SJCRH30 (cell line): ENCODE measurements around the gene CERT1. TPM values are rescaled to one million over a fixed set of nuclear protein-coding genes. Genes with fewer than 3 reads are reported as not detected.
"Not testable (repeated sequence)": the region's sequence is repeated elsewhere in the genome, so short reads cannot be mapped to it uniquely, and the experiment has no call there.

Experiments used
- DNase-seq, 2 experiments: peaks; one replicate each; pipeline ENCODE4 v3.0.0-alpha.2; 2015 to 2020
- H3K27ac ChIP-seq: fragments of 250-450 bp; sonication (Bioruptor Pico); 2 replicates; pipeline ENCODE4 v1.5.1; 2020; ENCODE audit warnings: mild to moderate bottlenecking, moderate library complexity
- H3K27me3 ChIP-seq: fragments of 250-450 bp; sonication (Bioruptor Pico); 2 replicates; pipeline ENCODE4 v1.5.1; 2020; ENCODE audit warnings: mild to moderate bottlenecking, moderate library complexity
- H3K36me3 ChIP-seq: fragments of 250-450 bp; sonication (Bioruptor Pico); 2 replicates; pipeline ENCODE4 v1.5.1; 2020; ENCODE audit warnings: mild to moderate bottlenecking, moderate library complexity
- H3K4me1 ChIP-seq: fragments of 250-450 bp; sonication (Bioruptor Pico); 2 replicates; pipeline ENCODE4 v1.5.1; 2020; ENCODE audit warnings: mild to moderate bottlenecking, moderate library complexity
- H3K4me3 ChIP-seq: fragments of 250-450 bp; sonication (Bioruptor Pico); 2 replicates; pipeline ENCODE4 v1.5.1; 2020; ENCODE audit warnings: mild to moderate bottlenecking, moderate library complexity
- H3K9me3 ChIP-seq: fragments of 250-450 bp; sonication (Bioruptor Pico); replicated peaks from 2 replicates; pipeline ENCODE4 v1.5.1; 2020; ENCODE audit warnings: mild to moderate bottlenecking, moderate library complexity
- total RNA-seq: library from RNA; depleted of rRNA; stranded (reverse); fragments of >200 nt; shearing (Covaris generic); gene quantifications from 2 replicates; pipeline ENCODE4 v1.2.3, GENCODE V29; 2014

Gene CERT1
- total RNA-seq, 1 experiment from 2014 or later: 28.8 TPM

GRCh38 chr5:75534734-75535133 is 23.3 kb upstream of the CERT1 start:
- H3K27me3 ChIP-seq: no peaks in the 10 kb centered on the region
- no peaks in the 10 kb centered on the region for H3K4me1 ChIP-seq
- DNase-seq: no peak
- H3K36me3 ChIP-seq: no peaks in the 10 kb centered on the region; the same call in 1 of the 2 replicates
- H3K4me3 ChIP-seq: no peak overlapping the region
- peaks cover 10% of the 10 kb centered on the region; the same call in 1 of the 2 replicates for H3K9me3 ChIP-seq
- no peak overlapping the region for H3K27ac ChIP-seq

- H3K36me3 ChIP-seq, DNase-seq, H3K4me3 ChIP-seq, H3K4me1 ChIP-seq, H3K27me3 ChIP-seq, H3K27ac ChIP-seq: not testable (repeated sequence)
- peaks cover 10% of the 10 kb centered on the region; the same call in 1 of the 2 replicates for H3K9me3 ChIP-seq
Measured at GRCh38 chr5:75533716-75534115, 22.3 kb upstream of the CERT1 start.

- no peak for DNase-seq
- Histone ChIP-seq H3K27me3 (no peaks in the 10 kb centered on the region), H3K27ac (no peak overlapping the region), H3K9me3 (peaks cover 10% of the 10 kb centered on the region; the same call in 1 of the 2 replicates), H3K4me1 (no peaks in the 10 kb centered on the region), H3K36me3 (no peaks in the 10 kb centered on the region; the same call in 1 of the 2 replicates), H3K4me3 (no peak overlapping the region)
Measured at GRCh38 chr5:75532190-75532589, 20.8 kb upstream of the CERT1 start.

- no peaks in the 10 kb centered on the region for H3K36me3 ChIP-seq
- H3K27ac ChIP-seq: no peak overlapping the region
- no peak for DNase-seq
- H3K9me3 ChIP-seq: 0 out of 2 replicates have a peak, but pooled peaks cover 5% of the 10 kb centered on the region
- H3K4me3 ChIP-seq: no peak overlapping the region
- no peaks in the 10 kb centered on the region for H3K4me1 ChIP-seq
- no peaks in the 10 kb centered on the region for H3K27me3 ChIP-seq
Measured at GRCh38 chr5:75529185-75529584, 17.8 kb upstream of the CERT1 start.

GRCh38 chr5:75526070-75526469 is 14.6 kb upstream of the CERT1 start:
- no peaks in the 10 kb centered on the region for H3K27me3 ChIP-seq
- no peaks in the 10 kb centered on the region for H3K9me3 ChIP-seq
- H3K4me1 ChIP-seq: no peaks in the 10 kb centered on the region
- H3K36me3 ChIP-seq: no peaks in the 10 kb centered on the region
- H3K4me3 ChIP-seq: no peak overlapping the region
- no peak for DNase-seq
- no peak overlapping the region for H3K27ac ChIP-seq

- no peaks in the 10 kb centered on the region for H3K36me3 ChIP-seq
- DNase-seq: no peak
- H3K9me3 ChIP-seq: no peaks in the 10 kb centered on the region
- H3K27ac ChIP-seq: no peak overlapping the region
- no peak overlapping the region for H3K4me3 ChIP-seq
- no peaks in the 10 kb centered on the region for H3K27me3 ChIP-seq
- H3K4me1 ChIP-seq: no peaks in the 10 kb centered on the region
Measured at GRCh38 chr5:75525344-75525743, 13.9 kb upstream of the CERT1 start.

- H3K4me3 ChIP-seq: no peak overlapping the region
- H3K27ac ChIP-seq: no peak overlapping the region
- H3K27me3 ChIP-seq: no peaks in the 10 kb centered on the region
- H3K4me1 ChIP-seq: no peaks in the 10 kb centered on the region
- H3K9me3 ChIP-seq: no peaks in the 10 kb centered on the region
- no peak for DNase-seq
- no peaks in the 10 kb centered on the region for H3K36me3 ChIP-seq
Measured at GRCh38 chr5:75524591-75524990, 13.2 kb upstream of the CERT1 start.

GRCh38 chr5:75524071-75524470 is 12.6 kb upstream of the CERT1 start:
- Histone ChIP-seq H3K27me3 (no peaks in the 10 kb centered on the region), H3K4me1 (no peaks in the 10 kb centered on the region), H3K4me3 (no peak overlapping the region), H3K9me3 (no peaks in the 10 kb centered on the region), H3K27ac (no peak overlapping the region), H3K36me3 (no peaks in the 10 kb centered on the region)
- no peak for DNase-seq

GRCh38 chr5:75523275-75523674 is 11.8 kb upstream of the CERT1 start:
- H3K4me1 ChIP-seq: no peaks in the 10 kb centered on the region
- no peaks in the 10 kb centered on the region for H3K27me3 ChIP-seq
- no peaks in the 10 kb centered on the region for H3K36me3 ChIP-seq
- no peaks in the 10 kb centered on the region for H3K9me3 ChIP-seq
- no peak for DNase-seq
- no peak overlapping the region for H3K27ac ChIP-seq
- H3K4me3 ChIP-seq: no peak overlapping the region

GRCh38 chr5:75522542-75522941 is 11.1 kb upstream of the CERT1 start:
- H3K27ac ChIP-seq: no peak overlapping the region
- no peaks in the 10 kb centered on the region for H3K9me3 ChIP-seq
- H3K27me3 ChIP-seq: no peaks in the 10 kb centered on the region
- no peaks in the 10 kb centered on the region for H3K36me3 ChIP-seq
- H3K4me3 ChIP-seq: no peak overlapping the region
- H3K4me1 ChIP-seq: no peaks in the 10 kb centered on the region
- no peak for DNase-seq

- no peaks in the 10 kb centered on the region for H3K9me3 ChIP-seq
- H3K4me1 ChIP-seq: no peaks in the 10 kb centered on the region
- H3K27me3 ChIP-seq: no peaks in the 10 kb centered on the region
- no peak overlapping the region for H3K27ac ChIP-seq
- H3K4me3 ChIP-seq: no peak overlapping the region
- no peaks in the 10 kb centered on the region for H3K36me3 ChIP-seq
- DNase-seq: no peak
Measured at GRCh38 chr5:75522025-75522424, 10.6 kb upstream of the CERT1 start.

GRCh38 chr5:75521195-75521594 is 9.8 kb upstream of the CERT1 start:
- H3K27me3 ChIP-seq: no peaks in the 10 kb centered on the region
- no peak overlapping the region for H3K27ac ChIP-seq
- no peak overlapping the region for H3K4me3 ChIP-seq
- no peaks in the 10 kb centered on the region for H3K4me1 ChIP-seq
- H3K36me3 ChIP-seq: no peaks in the 10 kb centered on the region
- no peaks in the 10 kb centered on the region for H3K9me3 ChIP-seq
- no peak for DNase-seq

- no peak overlapping the region for H3K27ac ChIP-seq
- no peaks in the 10 kb centered on the region for H3K36me3 ChIP-seq
- DNase-seq: no peak
- H3K27me3 ChIP-seq: no peaks in the 10 kb centered on the region
- H3K4me1 ChIP-seq: no peaks in the 10 kb centered on the region
- no peaks in the 10 kb centered on the region for H3K9me3 ChIP-seq
- H3K4me3 ChIP-seq: no peak overlapping the region
Measured at GRCh38 chr5:75519761-75520160, 8.3 kb upstream of the CERT1 start.

GRCh38 chr5:75514323-75514722 is 2.9 kb upstream of the CERT1 start:
- Histone ChIP-seq H3K4me1 (peaks cover 7% of the 10 kb centered on the region), H3K4me3 (no peak overlapping the region), H3K27ac (no peak overlapping the region), H3K36me3 (no peaks in the 10 kb centered on the region), H3K9me3 (no peaks in the 10 kb centered on the region), H3K27me3 (no peaks in the 10 kb centered on the region)
- no peak for DNase-seq

GRCh38 chr5:75513841-75514240 is 2.4 kb upstream of the CERT1 start:
- no peaks in the 10 kb centered on the region for H3K9me3 ChIP-seq
- H3K4me1 ChIP-seq: peaks cover 7% of the 10 kb centered on the region
- no peak overlapping the region for H3K27ac ChIP-seq
- no peak for DNase-seq
- H3K27me3 ChIP-seq: no peaks in the 10 kb centered on the region
- no peak overlapping the region for H3K4me3 ChIP-seq
- H3K36me3 ChIP-seq: no peaks in the 10 kb centered on the region

- Histone ChIP-seq H3K4me3 (peak overlapping the region; percentile 73), H3K4me1 (peaks cover 7% of the 10 kb centered on the region), H3K27ac (peak overlapping the region; percentile 76), H3K36me3 (no peaks in the 10 kb centered on the region), H3K9me3 (no peaks in the 10 kb centered on the region), H3K27me3 (no peaks in the 10 kb centered on the region)
- no peak for DNase-seq
Measured at GRCh38 chr5:75512383-75513074, 1.1 kb upstream of the CERT1 start.
